ENCODE measurements around the gene DBH.

The DBH gene

GRCh38 chr9:133612816-133613215 is 23.3 kb upstream of the DBH start:
- no peaks in the 10 kb centered on the region for H3K79me2 ChIP-seq (ENCODE audit: insufficient read depth, low read length)
- H4K20me1 ChIP-seq (ENCODE audit: low read depth, low read length), result no peaks in the 10 kb centered on the region
- TF ChIP-seq EZH2phosphoT487 (conservative IDR thresholded peaks at IDR 0.05; ENCODE audit: low read length), result no peak
- TF ChIP-seq, protein P1, sequence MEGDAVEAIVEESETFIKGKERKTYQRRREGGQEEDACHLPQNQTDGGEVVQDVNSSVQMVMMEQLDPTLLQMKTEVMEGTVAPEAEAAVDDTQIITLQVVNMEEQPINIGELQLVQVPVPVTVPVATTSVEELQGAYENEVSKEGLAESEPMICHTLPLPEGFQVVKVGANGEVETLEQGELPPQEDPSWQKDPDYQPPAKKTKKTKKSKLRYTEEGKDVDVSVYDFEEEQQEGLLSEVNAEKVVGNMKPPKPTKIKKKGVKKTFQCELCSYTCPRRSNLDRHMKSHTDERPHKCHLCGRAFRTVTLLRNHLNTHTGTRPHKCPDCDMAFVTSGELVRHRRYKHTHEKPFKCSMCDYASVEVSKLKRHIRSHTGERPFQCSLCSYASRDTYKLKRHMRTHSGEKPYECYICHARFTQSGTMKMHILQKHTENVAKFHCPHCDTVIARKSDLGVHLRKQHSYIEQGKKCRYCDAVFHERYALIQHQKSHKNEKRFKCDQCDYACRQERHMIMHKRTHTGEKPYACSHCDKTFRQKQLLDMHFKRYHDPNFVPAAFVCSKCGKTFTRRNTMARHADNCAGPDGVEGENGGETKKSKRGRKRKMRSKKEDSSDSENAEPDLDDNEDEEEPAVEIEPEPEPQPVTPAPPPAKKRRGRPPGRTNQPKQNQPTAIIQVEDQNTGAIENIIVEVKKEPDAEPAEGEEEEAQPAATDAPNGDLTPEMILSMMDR (IDR thresholded peaks at IDR 0.05; ENCODE audit: insufficient read depth, low read length, poor library complexity, severe bottlenecking), result no peak
- H3F3A ChIP-seq (ENCODE audit: insufficient read depth), result no peaks in the 10 kb centered on the region
- no peak overlapping the region for H3K4me3 ChIP-seq (ENCODE audit: insufficient read depth, low read length, poor library complexity, severe bottlenecking)
- no peaks in the 10 kb centered on the region for H3K9me3 ChIP-seq (ENCODE audit: insufficient read depth, low read length)
- H3K9me2 ChIP-seq (replicated peaks; ENCODE audit: insufficient read depth, low read length), result no peaks in the 10 kb centered on the region
- no peak overlapping the region for H3K9ac ChIP-seq (ENCODE audit: low read length)
- H3K36me3 ChIP-seq (ENCODE audit: low read length), result no peaks in the 10 kb centered on the region
- H3K4me2 ChIP-seq (ENCODE audit: low read depth, low read length, poor library complexity, severe bottlenecking), result no peak overlapping the region
- H3K27me3 ChIP-seq (ENCODE audit: low read length), result no peaks in the 10 kb centered on the region
- H3K27ac ChIP-seq (ENCODE audit: low read depth, low read length), result no peak overlapping the region
- no peak overlapping the region for H2AFZ ChIP-seq (ENCODE audit: low read depth, low read length, severe bottlenecking)

DNA sequence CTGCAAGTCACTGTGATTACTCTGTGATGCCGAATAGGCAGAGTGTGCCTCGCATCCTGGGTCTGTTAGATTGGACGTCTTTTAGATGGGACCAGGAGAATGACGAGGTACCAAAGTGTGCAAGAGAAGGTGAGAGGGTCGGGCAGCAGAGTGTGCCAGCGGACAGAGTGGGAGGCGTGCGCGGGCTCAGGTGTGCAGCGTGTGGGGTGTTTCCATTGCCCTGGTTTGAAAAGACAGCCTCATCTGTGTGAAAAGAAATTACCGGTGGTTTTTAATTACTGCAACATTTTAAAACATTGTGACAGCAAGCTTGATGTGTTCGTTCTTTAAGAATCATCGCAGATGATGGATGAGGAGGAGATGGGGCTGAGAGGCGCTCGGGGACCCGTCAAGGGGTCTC is 22.7 kb upstream of the DBH start:
- no peak overlapping the region for H3K4me3 ChIP-seq (ENCODE audit: insufficient read depth, low read length, poor library complexity, severe bottlenecking)

GRCh38 chr9:133614056-133614455 is 22.1 kb upstream of the DBH start:
- Histone ChIP-seq H2AFZ (ENCODE audit: low read depth, low read length, severe bottlenecking) (no peak overlapping the region), H3K79me2 (ENCODE audit: insufficient read depth, low read length) (no peaks in the 10 kb centered on the region), H3K27me3 (ENCODE audit: low read length) (no peaks in the 10 kb centered on the region), H3K27ac (ENCODE audit: low read depth, low read length) (no peak overlapping the region), H3K9ac (ENCODE audit: low read length) (no peak overlapping the region), H3K4me2 (ENCODE audit: low read depth, low read length, poor library complexity, severe bottlenecking) (no peak overlapping the region), H3K9me2 (replicated peaks; ENCODE audit: insufficient read depth, low read length) (no peaks in the 10 kb centered on the region), H3F3A (ENCODE audit: insufficient read depth) (no peaks in the 10 kb centered on the region), H3K4me3 (ENCODE audit: insufficient read depth, low read length, poor library complexity, severe bottlenecking) (no peak overlapping the region), H3K9me3 (ENCODE audit: insufficient read depth, low read length) (no peaks in the 10 kb centered on the region), H4K20me1 (ENCODE audit: low read depth, low read length) (no peaks in the 10 kb centered on the region), H3K36me3 (ENCODE audit: low read length) (no peaks in the 10 kb centered on the region)
- no peak for TF ChIP-seq EZH2phosphoT487 (conservative IDR thresholded peaks at IDR 0.05; ENCODE audit: low read length)
- TF ChIP-seq, protein P1 (IDR thresholded peaks at IDR 0.05; ENCODE audit: insufficient read depth, low read length, poor library complexity, severe bottlenecking), result no peak

More for the DNA sequence above, 22.7 kb upstream of the DBH start:
- Histone ChIP-seq H3K9me2 (replicated peaks; ENCODE audit: insufficient read depth, low read length) (no peaks in the 10 kb centered on the region), H3K36me3 (ENCODE audit: low read length) (no peaks in the 10 kb centered on the region), H4K20me1 (ENCODE audit: low read depth, low read length) (no peaks in the 10 kb centered on the region), H3K9ac (ENCODE audit: low read length) (no peak overlapping the region), H3F3A (ENCODE audit: insufficient read depth) (no peaks in the 10 kb centered on the region), H2AFZ (ENCODE audit: low read depth, low read length, severe bottlenecking) (no peak overlapping the region), H3K79me2 (ENCODE audit: insufficient read depth, low read length) (no peaks in the 10 kb centered on the region), H3K4me2 (ENCODE audit: low read depth, low read length, poor library complexity, severe bottlenecking) (no peak overlapping the region), H3K27ac (ENCODE audit: low read depth, low read length) (no peak overlapping the region), H3K9me3 (ENCODE audit: insufficient read depth, low read length) (no peaks in the 10 kb centered on the region), H3K27me3 (ENCODE audit: low read length) (no peaks in the 10 kb centered on the region)
- TF ChIP-seq, protein P1 (IDR thresholded peaks at IDR 0.05; ENCODE audit: insufficient read depth, low read length, poor library complexity, severe bottlenecking), result no peak
- TF ChIP-seq EZH2phosphoT487 (conservative IDR thresholded peaks at IDR 0.05; ENCODE audit: low read length), result no peak
